Left cardiac atrium (tissue), 4 donors: ENCODE data around the gene TRPM2. TPM values are rescaled to one million over a fixed set of nuclear protein-coding genes. Genes with fewer than 3 reads are reported as not detected.
"Not testable (repeated sequence)": the region's sequence is repeated elsewhere in the genome, so short reads cannot be mapped to it uniquely, and the experiment has no call there.

Source experiments
- ATAC-seq, 2 donors: fragments of 200-7000 bp; cut with Tn5 transposase; one replicate each; pipeline ENCODE4 v1.9.1; 2020; ENCODE audit warnings: mild to moderate bottlenecking in 2 of 2, moderate library complexity in 2 of 2
- DNase-seq: peaks from one replicate; pipeline ENCODE4 v3.0.0-alpha.2; 2020
- intact Hi-C, 2 donors: fragments of 100-400 bp; cut with DNase I; formaldehyde crosslinking; loops; one replicate each; pipeline versions ENCODE4 v1.14.1 to v1.15.1; 2022 to 2023
- total RNA-seq, 2 donors: library from RNA; stranded (reverse); fragmentation: NEBNext Ultra II Directional; extraction: Animal tissue kit (Norgen Biotek cat#: 25700); gene quantifications; one replicate each; pipeline ENCODE4 v1.2.1, GENCODE V29; 2021
- donor health status: DM: no; HTN: yes; CAD: no.
- donor health status: DM: no; HTN: yes; CAD: no; lungs with severe emphysema.
- donor health status: DM: yes; HTN: yes; CAD: no.
- donor health status: Dilated cardiomyopathy.

Gene TRPM2
- total RNA-seq, 2 donors from 2014 or later: 2.9 to 5.1 TPM

GRCh38 chr21:44350773-44351481 is 2.5 kb upstream of the TRPM2 start:
- DNase-seq (no peak), ATAC-seq (no peak)
- intact Hi-C loops: no loop called here

- intact Hi-C loops: no loop called here
- no peak for DNase-seq
- ATAC-seq: no peak
These were observed 1.7 kb upstream of the TRPM2 start for GRCh38 chr21:44351535-44352252.

GRCh38 chr21:44352253-44352860 is 1.1 kb upstream of the TRPM2 start:
- DNase-seq: no peak
- intact Hi-C loops: no loop called here
- ATAC-seq: no peak

DNA sequence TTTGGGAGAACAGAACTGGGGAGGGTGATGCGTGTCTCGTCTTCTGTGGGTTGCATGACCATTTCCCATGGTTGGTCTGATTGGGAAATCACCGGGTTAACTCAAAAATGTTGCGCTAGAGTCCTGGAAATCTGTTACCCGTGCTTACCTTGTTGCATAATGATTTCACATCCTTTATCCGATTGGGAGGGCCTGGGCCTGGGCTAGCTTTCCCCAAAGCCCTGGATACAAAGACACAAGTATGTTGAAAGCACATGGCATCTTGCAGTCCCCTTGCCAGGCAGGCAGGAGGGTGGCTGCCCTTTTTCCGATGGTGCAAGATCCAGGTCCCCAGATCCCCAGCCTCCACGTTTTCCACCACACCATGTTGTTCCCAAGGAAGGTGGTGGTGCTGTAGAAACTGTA is 582 bp downstream of the TRPM2 start:
- DNase-seq: no peak
- intact Hi-C loops: no loop called here
- ATAC-seq: peak; percentile 9 to 77

DNA sequence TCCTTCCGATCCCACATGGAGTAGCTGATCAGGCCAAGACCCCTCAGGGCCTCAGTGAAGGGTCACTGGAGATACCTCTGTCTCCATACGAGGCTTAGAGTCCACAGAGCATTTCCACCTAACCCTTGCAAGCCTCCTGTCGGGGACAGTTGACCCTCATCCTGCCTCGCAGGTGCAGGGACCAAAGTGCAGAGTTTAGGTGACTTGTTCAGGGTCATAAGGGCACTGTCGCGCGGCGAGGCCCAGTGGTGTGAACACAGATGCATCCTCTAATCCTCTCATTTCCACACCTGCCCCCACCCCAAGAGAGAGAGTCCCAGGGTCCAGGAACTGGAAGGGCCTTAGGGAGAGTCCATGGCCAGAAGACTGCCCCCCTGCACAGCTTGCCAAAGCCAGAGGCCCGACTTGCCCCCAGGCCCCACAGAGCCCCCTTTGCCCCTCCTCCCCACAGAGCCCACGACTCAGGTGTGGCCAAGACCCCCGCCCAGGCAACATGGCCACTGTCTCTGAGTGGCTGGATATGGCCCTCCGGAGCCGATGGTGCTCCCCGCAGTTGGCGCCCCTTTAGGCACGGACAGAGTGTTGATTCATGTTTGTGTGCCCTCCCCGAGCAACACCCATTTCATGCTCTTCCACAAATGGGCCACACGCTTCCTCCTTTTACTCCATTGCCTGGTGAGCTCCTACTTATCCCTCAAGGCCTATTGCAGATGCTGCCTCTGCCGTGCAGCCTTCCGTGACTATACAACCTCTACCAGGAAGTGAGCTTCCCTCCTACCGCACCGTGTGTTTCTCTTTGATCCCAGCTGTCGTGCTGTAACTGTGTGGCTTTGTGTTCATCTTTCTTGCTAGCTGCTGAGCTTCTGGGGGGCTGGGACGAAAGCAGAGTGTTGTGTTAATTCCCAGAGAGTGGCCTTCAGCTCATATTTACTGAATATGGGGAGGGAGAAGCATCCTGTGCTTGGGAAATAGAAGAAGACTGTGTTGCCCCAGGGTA is 1.7 kb downstream of the TRPM2 start:
- DNase-seq: no peak
- ATAC-seq: no peak

DNA sequence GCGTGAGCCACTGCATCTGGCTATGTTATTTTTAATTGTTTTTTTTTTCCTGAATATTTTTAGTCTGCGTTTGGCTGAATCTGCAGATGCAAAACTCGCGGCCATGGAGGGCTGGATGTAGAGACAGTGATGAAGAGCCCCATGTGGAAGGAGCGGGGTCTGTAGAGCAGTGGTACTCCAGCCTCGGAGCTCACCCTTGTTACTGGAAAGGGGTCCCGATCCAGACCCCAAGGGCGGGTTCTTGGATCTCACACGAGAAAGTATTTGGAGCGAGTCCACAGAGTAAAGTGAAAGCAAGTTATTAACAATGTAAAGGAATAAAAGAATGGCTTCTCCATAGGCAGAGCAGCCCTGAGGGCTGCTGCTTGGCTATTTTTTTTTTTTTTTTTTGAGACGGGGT is 2.7 kb downstream of the TRPM2 start:
- ATAC-seq: no peak
- no peak for DNase-seq
- intact Hi-C loops: no loop called here

More for the DNA sequence above, 1.7 kb downstream of the TRPM2 start:
- intact Hi-C loops: no loop called here

GRCh38 chr21:44356636-44357035 is 3.2 kb downstream of the TRPM2 start:
- ATAC-seq (no peak), DNase-seq (no peak)
- intact Hi-C loops: no loop called here

DNA sequence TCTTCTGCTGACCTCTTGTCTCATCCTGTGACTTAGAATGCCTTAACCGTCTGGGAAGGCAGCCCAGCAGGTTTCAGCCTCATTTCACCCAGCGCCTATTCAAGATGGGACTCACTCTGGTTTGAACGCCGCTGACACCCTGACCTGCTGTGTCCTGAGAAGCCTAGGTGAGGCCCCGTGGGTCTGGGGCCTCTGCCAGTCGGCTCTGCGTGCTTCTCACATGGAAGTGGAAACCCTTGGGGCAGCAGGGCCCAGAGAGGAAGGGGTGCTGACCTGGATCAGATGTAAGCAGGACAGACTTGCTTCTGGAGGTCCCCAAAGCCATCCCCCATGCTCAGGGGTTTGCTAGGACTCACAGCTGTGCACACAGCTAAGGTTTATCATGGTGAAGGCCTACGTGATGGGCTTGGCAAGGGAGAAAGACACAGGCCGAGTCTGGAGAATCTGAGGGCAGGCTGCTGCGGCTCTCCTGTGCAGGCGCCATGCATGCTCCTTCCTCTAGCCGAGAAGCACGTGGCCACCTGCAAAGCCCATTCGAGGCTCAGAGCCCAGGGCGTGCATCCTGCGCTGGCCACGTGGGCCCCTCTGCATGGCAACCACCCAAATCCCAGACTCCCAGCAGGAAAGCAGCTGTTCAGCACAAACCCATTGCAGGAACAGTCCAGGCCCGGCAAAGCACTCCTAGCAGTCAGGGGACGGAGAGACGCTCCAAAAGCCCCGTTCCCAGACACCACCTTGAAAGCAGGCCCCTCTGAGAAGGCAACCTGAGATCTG is 3.8 kb downstream of the TRPM2 start:
- DNase-seq (no peak), ATAC-seq (no peak)
- intact Hi-C loops: no loop called here

DNA sequence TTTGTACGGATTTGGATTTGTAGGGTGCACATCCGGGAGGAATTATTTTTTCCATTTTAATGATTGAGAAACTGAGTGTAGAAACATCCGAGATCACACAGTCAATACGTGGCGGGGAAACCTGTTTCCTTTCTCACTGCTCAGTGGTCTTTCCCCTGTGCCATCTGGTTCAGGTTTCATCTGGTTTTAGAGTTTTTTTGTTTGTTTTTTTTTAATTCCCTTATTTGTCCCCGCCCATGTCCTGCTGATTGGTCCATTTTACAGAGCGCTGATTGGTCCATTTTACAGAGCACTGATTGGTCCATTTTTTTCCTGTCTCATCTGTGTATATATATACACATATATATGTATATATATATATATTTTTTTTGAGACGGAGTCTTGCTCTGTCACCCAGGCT is 6.0 kb downstream of the TRPM2 start:
- DNase-seq (no peak), ATAC-seq (no peak)
- intact Hi-C loops: no loop called here

DNA sequence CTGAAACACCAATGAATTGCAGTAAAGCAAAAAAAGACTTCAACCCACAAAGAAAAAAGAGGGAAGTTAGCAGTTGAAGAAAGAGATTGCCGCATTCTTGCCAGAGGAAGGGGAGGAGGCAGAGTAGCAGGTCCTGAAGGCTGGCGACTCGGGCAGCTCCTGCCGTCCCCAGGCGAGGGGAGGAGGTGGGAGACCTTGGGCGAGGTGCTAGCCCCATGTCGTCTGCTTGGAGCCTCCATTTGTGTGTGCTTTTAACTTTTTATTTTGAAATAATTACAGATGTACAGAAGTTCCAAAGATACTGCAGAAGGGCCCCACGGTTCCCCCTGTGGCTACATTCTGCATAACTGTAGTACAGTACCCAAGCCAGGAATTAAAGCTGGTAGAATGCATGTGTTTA is 6.7 kb downstream of the TRPM2 start:
- DNase-seq (no peak), ATAC-seq (no peak)
- intact Hi-C loops: no loop called here

DNA sequence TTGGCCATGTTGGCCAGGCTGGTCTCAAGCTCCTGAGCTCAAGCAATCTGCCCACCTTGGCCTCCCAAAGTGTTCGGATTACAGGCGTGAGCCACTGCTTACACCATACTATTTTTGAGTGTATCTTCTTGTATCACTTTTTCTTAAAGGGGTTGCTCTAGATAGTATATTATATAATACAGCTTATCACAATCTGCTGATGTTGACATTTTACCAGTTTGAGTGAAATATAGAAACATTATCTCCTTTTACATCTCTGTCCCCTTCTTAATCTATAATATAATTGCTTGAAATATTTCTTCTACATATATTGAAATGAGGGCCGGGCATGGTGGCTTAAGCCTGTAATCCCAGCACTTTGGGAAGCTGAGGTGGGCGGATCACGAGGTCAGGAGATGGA is 8.5 kb downstream of the TRPM2 start:
- ATAC-seq, DNase-seq, intact Hi-C loops: not testable (repeated sequence)

DNA sequence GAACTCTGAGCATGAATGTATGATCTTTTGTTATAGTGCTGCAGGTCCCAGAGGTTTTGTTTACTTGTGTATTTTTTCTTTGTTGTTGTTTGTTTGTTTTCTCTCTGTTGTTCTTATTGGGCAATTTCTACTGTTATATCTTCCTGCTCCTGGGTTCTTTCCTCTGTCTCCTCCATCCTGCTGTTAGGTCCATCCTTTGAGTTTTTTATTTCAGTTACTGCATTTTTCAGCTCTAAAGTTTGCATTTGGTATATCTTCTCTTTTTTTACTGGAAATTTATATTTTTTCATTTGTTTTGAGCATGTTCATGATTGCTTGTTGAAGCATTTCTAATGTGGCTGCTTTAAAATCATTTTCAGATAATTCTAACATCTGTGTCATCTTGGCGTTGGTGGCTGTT is 9.9 kb downstream of the TRPM2 start:
- intact Hi-C loops: no loop called here
- no peak for DNase-seq
- ATAC-seq: no peak

DNA sequence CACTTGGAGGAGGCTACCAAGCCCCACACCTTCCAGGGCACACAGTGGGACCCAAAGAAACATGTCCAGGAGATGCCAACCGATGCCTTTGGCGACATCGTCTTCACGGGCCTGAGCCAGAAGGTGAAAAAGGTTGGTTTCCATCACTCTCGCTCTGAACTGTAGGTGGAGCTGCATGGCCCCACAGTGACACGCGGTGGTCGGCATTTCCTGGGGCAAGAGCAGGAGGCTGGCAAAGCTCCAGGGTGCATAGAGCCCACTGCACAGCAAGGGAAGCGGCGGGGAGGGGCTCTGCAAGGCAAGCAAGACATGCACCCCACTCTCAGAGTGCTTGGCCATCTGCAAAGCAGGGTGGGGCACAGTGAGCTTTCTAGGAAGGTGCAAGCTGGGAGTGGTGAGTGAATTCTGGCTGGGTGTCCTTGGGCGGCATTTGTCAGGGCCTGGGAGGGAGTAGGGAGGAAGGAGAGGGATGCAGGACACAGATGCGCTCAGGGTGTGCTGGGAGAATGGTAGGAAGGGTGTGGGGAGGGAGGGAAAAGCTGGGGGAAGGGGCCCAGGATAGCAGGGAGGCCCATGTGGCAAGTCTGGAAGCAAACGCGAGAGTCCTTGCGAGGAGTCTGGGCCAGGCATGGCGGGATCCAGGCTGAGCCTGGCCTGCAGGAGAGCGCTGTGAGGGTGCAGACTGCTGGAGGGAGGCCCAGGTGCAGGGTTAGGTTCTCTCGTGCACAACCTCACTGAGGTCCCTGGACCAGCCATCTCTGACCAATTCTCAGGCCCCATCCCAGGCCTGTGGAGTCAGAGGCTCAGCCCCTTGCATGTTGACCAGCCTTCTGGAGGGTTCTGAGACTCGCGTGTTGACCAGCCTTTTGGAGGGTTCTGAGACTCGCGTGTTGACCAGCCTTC is 11.0 kb downstream of the TRPM2 start:
- DNase-seq (no peak), ATAC-seq (no peak)
- intact Hi-C loops: no loop called here

- intact Hi-C loops: no loop called here
- ATAC-seq (no peak), DNase-seq (no peak)
These were observed 12.0 kb downstream of the TRPM2 start for GRCh38 chr21:44365251-44365966.

DNA sequence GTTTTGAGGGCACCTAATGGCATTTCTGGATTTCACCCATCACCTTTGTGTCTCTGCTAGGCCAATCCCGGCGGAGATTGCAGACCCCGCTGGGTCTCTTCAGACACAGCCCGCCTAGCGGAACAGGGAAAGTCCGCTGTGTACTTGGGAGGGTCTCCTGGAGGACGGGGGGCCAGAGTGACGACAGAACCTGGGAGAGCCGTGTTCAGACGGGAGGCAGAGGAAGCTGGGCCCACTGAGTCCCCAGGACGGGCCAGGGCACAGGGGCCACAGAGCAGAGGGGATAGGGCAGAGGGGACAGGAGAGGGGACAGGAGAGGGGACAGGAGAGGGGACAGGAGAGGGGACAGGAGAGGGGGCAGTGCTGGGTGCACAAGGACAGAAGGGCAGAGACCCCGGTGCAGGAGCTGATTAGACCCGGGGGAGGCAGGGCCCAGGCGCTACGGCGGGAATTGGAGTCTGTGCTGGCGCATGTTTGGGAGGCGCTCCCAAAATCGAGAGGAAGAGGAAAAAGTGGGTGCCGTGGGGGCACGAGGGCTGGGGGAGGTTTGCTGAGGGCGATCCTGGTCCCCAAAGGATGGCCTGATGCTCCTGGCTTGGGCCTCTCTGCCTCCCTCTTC is 12.7 kb downstream of the TRPM2 start:
- intact Hi-C loops: no loop called here
- DNase-seq: no peak
- no peak for ATAC-seq

DNA sequence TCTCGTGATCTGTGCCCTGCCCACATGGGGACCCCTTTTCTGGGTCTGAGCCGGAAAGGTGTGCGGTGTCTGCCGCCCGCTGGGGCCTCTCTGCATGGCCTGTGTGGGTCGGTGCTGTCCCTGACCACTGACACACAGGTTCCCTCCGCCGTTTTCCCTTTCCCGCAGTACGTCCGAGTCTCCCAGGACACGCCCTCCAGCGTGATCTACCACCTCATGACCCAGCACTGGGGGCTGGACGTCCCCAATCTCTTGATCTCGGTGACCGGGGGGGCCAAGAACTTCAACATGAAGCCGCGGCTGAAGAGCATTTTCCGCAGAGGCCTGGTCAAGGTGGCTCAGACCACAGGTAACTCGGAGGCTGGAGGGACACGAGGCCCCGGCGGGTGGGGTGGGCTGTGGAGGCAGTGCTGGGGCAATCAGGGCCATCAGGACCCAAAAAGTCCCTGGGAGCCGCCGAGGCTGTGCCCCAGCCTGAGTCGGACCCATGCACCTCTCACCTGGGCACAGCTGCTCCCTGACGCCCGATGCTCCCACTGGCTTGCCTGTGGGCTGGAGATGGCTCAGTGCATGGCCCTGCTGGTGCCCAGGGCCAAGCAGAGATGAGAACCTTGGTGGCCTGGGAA is 13.3 kb downstream of the TRPM2 start:
- ATAC-seq (no peak), DNase-seq (no peak)
- intact Hi-C loops: no loop called here
